SK-N-SH treated with all-trans-retinoic acid at 6 μM for 48 hours (cell line): ENCODE measurements around the gene SLC44A5.

Experiments
- ATAC-seq: fragments of 200-7000 bp; cut with Tn5 transposase; 3 replicates; pipeline ENCODE4 v1.9.1; 2020; ENCODE audit warnings: mild to moderate bottlenecking, moderate library complexity
- ARNTL ChIP-seq: fragments of 450-650 bp; formaldehyde crosslinking; IDR thresholded peaks from 2 replicates; pipeline ENCODE4 v1.5.0; 2020; ENCODE audit warnings: low read depth, mild to moderate bottlenecking, moderate library complexity, borderline replicate concordance
- BACH2 ChIP-seq: fragments of 250-450 bp; sonication (Bioruptor Pico); IDR thresholded peaks from 2 replicates; pipeline ENCODE4 v1.9.0; 2021; ENCODE audit warnings: mild to moderate bottlenecking, borderline replicate concordance
- CREB5 ChIP-seq: fragments of 250-450 bp; sonication (Bioruptor Pico); IDR thresholded peaks from 2 replicates; pipeline ENCODE4 v1.5.1; 2020; ENCODE audit warnings: low read depth, mild to moderate bottlenecking, moderate library complexity
- CSRNP3 ChIP-seq: fragments of 250-450 bp; sonication (Bioruptor Pico); IDR thresholded peaks from 2 replicates; pipeline ENCODE4 v1.5.1; 2021; ENCODE audit warnings: mild to moderate bottlenecking, moderate library complexity
- ESRRG ChIP-seq: fragments of 250-450 bp; sonication (Bioruptor Pico); IDR thresholded peaks from 2 replicates; pipeline ENCODE4 v1.6.1; 2021; ENCODE audit warnings: mild to moderate bottlenecking
- GLIS3 ChIP-seq: fragments of 250-450 bp; sonication (Bioruptor Pico); IDR thresholded peaks from 2 replicates; pipeline ENCODE4 v1.5.0; 2020; ENCODE audit warnings: mild to moderate bottlenecking, moderate library complexity
- ISL1 ChIP-seq: fragments of 250-450 bp; sonication (Bioruptor Pico); IDR thresholded peaks from 2 replicates; pipeline ENCODE4 v2.1.2; 2022; ENCODE audit warnings: mild to moderate bottlenecking, moderate library complexity
- OSR1 ChIP-seq: fragments of 250-450 bp; sonication (Bioruptor Pico); IDR thresholded peaks from 2 replicates; pipeline ENCODE4 v1.8.0; 2022; ENCODE audit warnings: moderate library complexity, mild to moderate bottlenecking, inconsistent platforms
- PATZ1 ChIP-seq: fragments of 250-450 bp; sonication (Bioruptor Pico); IDR thresholded peaks from 2 replicates; pipeline ENCODE4 v1.8.0; 2020; ENCODE audit warnings: mild to moderate bottlenecking, moderate library complexity, borderline replicate concordance
- POU6F1 ChIP-seq: fragments of 250-450 bp; sonication (Bioruptor Pico); IDR thresholded peaks from 2 replicates; pipeline ENCODE4 v1.8.0; 2021; ENCODE audit warnings: low read depth, mild to moderate bottlenecking, moderate library complexity, borderline replicate concordance
- RARB ChIP-seq: fragments of 250-450 bp; sonication (Bioruptor Pico); IDR thresholded peaks from 2 replicates; pipeline ENCODE4 v1.8.0; 2021; ENCODE audit warnings: mild to moderate bottlenecking, moderate library complexity
- SNAI2 ChIP-seq: fragments of 250-450 bp; sonication (Bioruptor Pico); IDR thresholded peaks from 2 replicates; pipeline ENCODE4 v1.5.0; 2020; ENCODE audit warnings: mild to moderate bottlenecking, moderate library complexity
- TCF4 ChIP-seq: fragments of 250-450 bp; sonication (Bioruptor Pico); IDR thresholded peaks from 2 replicates; pipeline ENCODE4 v1.8.0; 2021; ENCODE audit warnings: mild to moderate bottlenecking, moderate library complexity, borderline replicate concordance
- TOX ChIP-seq: fragments of 250-450 bp; sonication (Bioruptor Pico); IDR thresholded peaks from 2 replicates; pipeline ENCODE4 v1.8.0; 2021; ENCODE audit warnings: mild to moderate bottlenecking, moderate library complexity, borderline replicate concordance
- ZC3H10 ChIP-seq: fragments of 250-450 bp; sonication (Bioruptor Pico); IDR thresholded peaks from 2 replicates; pipeline ENCODE4 v1.5.1; 2021; ENCODE audit warnings: mild to moderate bottlenecking, moderate library complexity
- ZFP3 ChIP-seq: fragments of 250-450 bp; sonication (Bioruptor Pico); IDR thresholded peaks from 2 replicates; pipeline ENCODE4 v1.5.0; 2020; ENCODE audit warnings: mild to moderate bottlenecking, moderate library complexity
- ZFP30 ChIP-seq: fragments of 450-650 bp; formaldehyde crosslinking; IDR thresholded peaks from 2 replicates; pipeline ENCODE4 v1.5.0; 2022; ENCODE audit warnings: mild to moderate bottlenecking, moderate library complexity
- ZNF565 ChIP-seq: fragments of 450-650 bp; formaldehyde crosslinking; conservative IDR thresholded peaks from 2 replicates; pipeline ENCODE4 v1.5.0; 2020; ENCODE audit warnings: low read depth, mild to moderate bottlenecking, moderate library complexity
- ZNF70 ChIP-seq: fragments of 450-650 bp; formaldehyde crosslinking; IDR thresholded peaks from 2 replicates; pipeline ENCODE4 v1.5.0; 2020; ENCODE audit warnings: mild to moderate bottlenecking, moderate library complexity
- ZNF8 ChIP-seq: fragments of 450-650 bp; formaldehyde crosslinking; IDR thresholded peaks from 2 replicates; pipeline ENCODE4 v1.5.0; 2020; ENCODE audit warnings: mild to moderate bottlenecking, moderate library complexity

SLC44A5 gene

GRCh38 chr1:75506976-75507375 is 103.9 kb downstream of the SLC44A5 start:
- no peak for ATAC-seq
- no peak for TF ChIP-seq ZNF8 (CRISPR knock-in tag)
- TF ChIP-seq GLIS3 (CRISPR knock-in tag), result no peak
- TF ChIP-seq ISL1 (CRISPR knock-in tag), result no peak
- no peak for TF ChIP-seq ESRRG (CRISPR knock-in tag)
- no peak for TF ChIP-seq TCF4 (CRISPR knock-in tag)
- no peak for TF ChIP-seq ZFP30 (CRISPR knock-in tag)
- no peak for TF ChIP-seq TOX (CRISPR knock-in tag)
- TF ChIP-seq RARB (CRISPR knock-in tag), result no peak
- TF ChIP-seq POU6F1 (CRISPR knock-in tag), result no peak
- no peak for TF ChIP-seq CSRNP3 (CRISPR knock-in tag)
- TF ChIP-seq ZNF565 (CRISPR knock-in tag), result no peak
- no peak for TF ChIP-seq ZFP3 (CRISPR knock-in tag)
- no peak for TF ChIP-seq CREB5 (CRISPR knock-in tag)
- TF ChIP-seq OSR1, result no peak
- TF ChIP-seq, all 23 proteins: peak for 0

- ATAC-seq, result peak; percentile 90
- TF ChIP-seq ZC3H10 (CRISPR knock-in tag) (no peak), GLIS3 (CRISPR knock-in tag) (no peak), CSRNP3 (CRISPR knock-in tag) (no peak), SNAI2 (CRISPR knock-in tag) (no peak), ZNF8 (CRISPR knock-in tag) (no peak), ISL1 (CRISPR knock-in tag) (peak; percentile 39; the same call in 1 of the 2 replicates)
- TF ChIP-seq, all 23 proteins: peak for 1
Observed at GRCh38 chr1:75503221-75503974, 107.5 kb downstream of the SLC44A5 start.

- TF ChIP-seq ZNF70 (CRISPR knock-in tag) (no peak), TOX (CRISPR knock-in tag) (no peak), BACH2 (CRISPR knock-in tag) (no peak), ZC3H10 (CRISPR knock-in tag) (no peak), TCF4 (CRISPR knock-in tag) (no peak), ARNTL (no peak), GLIS3 (CRISPR knock-in tag) (no peak), ZFP30 (CRISPR knock-in tag) (no peak), CREB5 (CRISPR knock-in tag) (no peak), CSRNP3 (CRISPR knock-in tag) (no peak), OSR1 (no peak), ISL1 (CRISPR knock-in tag) (peak; percentile 74), PATZ1 (0 out of 2 replicates have a peak, but pooled peaks have one; percentile 18)
- peak; percentile 54 for ATAC-seq
Observed at GRCh38 chr1:75502776-75503175, 108.1 kb downstream of the SLC44A5 start.
